NK-92 (cell line): ENCODE results near the gene DYSF.

Source experiments
- DNase-seq: peaks from one replicate; lab custom pipeline; 2025; ENCODE audit not compliant: unreplicated experiment; lab: John Stamatoyannopoulos, UW

DYSF gene

DNA sequence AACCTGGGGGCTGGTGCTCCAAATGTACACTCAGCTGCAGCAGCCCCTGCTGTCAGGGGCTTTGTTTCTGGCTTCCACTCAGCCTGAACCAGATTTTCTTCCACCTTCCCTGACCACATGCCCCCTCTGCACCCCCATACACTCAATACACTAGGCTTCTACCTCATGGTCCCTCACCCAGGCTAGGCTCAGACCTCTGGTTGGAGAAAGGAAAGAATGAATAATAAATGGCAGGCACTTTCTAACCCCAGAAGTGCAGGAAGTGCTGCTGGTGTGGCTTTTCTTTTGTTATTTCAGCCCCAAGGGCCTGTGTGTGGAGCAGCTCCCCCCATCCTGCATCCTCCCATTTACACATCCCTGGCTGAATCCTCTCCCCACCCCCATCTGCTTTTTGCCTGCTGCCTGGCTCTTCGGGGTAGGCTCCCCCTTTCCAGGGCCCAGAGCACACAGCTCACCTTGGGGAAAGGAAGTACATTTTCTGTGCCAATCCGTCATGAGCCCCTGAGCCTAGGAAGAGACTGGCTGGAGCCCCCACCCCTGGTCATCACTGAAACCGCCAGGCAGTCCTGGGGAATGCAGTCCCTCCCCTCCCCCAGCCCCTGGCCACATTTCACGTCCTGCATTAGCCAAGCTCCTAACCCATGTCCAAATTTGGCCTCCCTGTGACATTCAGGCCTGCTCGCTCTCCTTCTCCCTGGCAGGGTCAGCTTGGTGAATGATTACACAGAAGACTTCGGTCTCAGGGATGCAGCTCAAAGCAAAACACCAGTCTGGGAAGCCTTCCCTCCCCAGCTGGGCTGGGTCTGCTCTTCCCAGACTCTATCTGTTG, 2.6 kb downstream of the DYSF start:
- no peak for DNase-seq

DNA sequence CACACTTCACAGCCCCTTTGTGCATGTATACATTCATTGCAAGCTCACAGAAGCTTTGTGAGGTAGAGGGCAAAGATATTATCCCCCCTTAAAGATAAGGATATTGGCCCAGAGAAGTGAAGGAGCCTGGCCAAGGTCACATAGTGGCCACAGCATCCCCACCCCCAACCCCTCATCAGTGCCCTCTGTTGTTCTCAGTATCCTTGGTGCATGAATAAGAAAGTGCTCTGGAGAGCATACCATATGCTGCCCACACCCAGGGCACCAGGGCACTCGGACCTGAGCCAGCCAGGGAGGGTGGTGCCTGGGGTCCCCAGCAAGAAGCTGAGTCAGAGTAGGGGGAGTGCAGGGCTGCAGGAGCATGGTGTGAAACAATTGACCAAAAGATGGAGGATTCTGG, 3.3 kb downstream of the DYSF start:
- DNase-seq, result no peak

DNA sequence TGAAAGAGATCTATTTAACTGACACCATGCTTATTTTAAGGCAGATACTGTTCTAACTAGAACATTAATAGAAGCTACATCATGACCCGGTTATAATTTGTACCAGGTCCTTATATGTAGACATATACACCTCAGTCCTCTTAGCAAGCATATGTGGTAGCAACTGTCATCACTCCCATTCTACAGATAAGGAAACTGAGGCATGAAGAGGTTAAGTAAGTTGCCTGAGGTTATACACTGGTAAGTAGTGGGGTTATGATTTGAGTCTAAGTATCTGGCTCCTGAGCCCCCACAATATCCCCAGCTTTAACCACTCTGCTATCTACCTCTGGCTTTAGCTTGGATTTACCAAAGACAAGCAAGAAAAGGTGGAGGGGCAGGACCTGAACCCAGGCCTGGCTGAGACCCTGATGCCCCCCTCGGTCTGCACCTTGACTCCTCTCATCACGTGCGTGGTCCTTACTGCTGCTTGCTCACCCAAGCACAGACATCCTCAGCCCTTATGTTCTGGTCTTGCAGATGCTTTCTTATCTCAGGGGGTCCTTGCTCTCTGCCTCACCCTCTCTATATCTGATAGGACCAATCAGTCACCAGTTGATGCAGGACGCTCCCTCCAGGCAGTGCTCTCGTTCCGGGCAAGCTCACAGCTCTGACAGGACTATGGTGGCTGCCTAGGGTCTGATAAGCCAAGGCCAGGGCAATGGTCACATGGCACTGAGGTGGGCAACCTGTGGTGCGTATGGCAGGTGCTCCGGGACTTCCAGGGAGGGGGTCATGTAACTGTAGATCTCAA, 4.0 kb downstream of the DYSF start:
- no peak for DNase-seq

DNA sequence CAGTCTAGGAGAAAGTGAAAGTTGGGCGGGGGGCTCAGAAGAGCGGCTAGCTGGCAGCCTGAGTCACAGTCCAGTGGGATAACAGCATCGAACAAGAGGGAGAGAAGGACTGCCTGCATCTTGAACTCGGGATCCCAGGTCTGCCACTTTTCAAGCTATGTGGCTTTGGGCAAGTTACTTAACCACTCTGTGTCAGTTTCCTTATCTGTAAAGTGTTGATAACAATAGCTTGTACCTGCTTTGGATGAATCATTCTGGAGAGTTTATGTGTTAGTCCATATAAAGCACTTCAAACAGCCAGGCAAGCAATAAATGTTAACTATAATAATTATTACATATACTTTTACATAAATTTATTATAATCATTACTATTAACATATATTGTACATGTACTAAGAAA, 4.6 kb downstream of the DYSF start:
- no peak for DNase-seq

DNA sequence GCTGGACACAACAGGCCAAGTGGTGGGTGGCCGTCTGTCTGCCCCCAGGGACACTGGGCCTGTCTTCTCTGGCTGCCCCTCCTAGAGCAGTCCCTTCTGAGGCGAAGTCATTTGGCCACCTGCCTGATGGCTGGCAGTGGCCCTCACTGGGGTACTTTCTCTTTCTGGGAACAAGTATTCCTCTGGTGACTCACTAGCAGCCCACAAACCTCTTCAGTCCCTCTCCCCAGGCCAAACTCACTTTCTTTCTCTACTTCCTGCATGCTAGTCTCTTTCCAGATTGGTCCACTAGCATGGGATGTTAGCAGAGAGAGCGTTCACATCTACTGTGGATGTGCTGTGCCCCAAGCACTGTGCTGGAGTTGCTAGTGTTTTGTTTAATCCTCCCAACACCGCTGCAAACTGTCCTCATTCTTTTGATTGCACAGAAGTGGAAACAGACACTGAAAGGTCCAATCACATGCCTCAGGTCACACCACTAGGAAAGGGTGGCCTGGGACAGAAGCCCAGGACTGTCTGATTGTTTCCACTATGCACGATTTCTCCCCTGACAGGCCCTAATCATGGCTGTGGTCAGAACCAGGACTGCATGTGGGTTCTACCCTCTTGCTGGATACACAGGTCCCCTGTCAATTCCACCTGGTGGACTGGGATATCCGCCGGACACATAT, 5.2 kb downstream of the DYSF start:
- no peak for DNase-seq

DNA sequence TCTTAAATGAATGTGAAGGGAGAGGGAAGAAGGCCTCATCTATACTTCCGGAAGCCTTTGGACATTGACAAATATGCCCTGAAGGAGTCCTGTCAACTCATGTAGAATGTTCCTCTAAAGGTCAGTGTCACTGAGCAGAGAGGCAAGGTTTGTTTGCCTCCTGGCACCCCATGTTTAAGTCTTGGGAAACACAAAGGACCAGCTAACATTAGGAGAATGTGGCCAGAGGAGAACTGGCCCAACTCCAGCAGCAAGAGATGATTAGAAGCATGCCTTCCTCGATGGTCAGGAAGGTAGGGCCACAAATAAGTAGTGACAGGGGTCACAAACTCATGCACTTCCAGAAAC, 5.7 kb downstream of the DYSF start:
- DNase-seq, result no peak

- no peak for DNase-seq
These were observed 6.7 kb downstream of the DYSF start for GRCh38 chr2:71460056-71460455.

DNA sequence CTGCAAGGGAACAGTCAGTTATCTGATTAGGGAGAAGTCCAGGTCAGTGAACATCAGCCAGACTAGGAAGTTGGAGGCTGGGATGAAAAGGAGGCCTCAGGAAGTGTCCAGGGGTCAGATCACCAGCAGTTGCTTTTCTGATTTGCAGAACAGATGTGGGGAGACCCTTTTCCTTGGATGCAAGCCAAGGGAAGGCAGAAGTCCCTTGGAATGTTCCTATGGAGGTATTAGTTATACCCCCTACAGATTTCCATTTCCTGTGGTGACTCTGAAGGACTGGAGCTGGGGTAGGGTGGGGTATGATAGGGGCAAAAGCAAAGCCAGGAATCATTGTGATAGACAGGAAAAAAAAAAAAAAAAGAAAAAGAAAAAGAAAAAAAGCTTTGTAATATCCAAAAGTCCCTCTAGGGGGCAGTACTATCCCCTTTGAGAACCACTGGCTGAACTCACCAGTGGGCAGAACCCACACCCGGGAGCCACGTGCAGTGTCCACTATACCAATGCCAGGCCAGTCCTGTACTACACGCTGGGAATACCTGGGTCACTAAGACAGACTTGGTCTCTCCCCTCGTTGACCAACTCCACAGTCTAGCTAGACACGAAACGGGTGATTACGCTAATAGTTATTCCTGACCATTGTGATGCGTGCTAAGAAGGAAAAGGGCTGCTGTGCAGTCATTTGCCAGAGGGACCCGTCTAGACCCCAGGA, 7.4 kb downstream of the DYSF start:
- DNase-seq, result no peak

DNA sequence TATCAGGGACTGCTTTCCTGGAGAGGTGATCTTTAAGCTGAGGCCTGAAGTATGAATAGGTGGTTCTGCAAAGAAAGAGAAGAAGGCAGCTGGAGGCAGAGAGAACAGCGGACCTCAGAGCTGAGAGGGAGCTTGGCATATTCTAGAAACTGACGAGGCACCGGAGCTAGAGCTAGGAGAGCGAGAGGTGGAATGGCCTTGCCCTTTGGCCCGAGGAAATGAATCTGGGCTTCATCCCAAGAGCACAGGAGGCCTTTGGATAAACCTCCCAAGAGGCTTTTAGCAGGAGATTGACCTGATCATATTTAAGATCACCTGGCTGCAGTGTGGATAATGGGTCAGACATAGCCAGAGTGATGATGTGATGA, 7.9 kb downstream of the DYSF start:
- no peak for DNase-seq

GRCh38 chr2:71462056-71462605, 8.8 kb downstream of the DYSF start:
- no peak for DNase-seq

GRCh38 chr2:71462641-71463341, 9.4 kb downstream of the DYSF start:
- DNase-seq, result no peak

DNA sequence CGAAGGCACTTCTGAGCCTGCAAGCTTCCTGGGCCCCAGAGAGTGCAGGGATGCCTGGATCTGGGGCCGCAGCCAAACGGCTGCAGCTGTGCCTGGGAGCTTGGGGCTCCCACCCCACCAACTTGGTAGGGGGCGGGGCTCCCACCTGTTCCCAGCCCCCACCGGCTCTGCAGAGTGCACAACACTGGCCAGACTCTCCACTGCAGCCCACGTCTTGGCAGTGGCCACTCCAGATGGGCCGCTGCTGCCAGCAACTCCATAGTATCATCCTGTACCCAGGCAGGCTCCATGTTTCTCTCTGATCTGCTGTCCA, 9.9 kb downstream of the DYSF start:
- DNase-seq, result no peak

DNA sequence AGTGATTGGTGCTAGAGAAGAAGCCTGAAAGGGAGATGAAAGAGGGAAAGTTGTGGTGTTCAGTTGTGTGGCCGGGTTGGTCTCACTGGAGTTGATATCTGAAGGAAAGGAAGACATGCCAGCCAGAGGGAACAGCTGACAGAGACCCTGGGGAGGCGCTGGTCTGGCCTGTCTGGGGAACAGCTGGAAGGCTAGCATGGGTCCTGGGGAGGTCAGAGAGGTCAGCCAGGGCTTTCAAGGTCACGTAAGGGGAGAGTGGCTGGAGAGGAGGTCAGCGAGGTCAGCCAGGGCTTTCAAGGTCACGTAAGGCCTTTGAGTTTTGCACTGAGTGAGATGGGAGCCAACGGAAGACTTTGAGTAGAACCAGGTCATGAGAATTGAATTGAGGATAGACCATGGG, 11.0 kb downstream of the DYSF start:
- no peak for DNase-seq

- DNase-seq, result no peak
These were observed 12.0 kb downstream of the DYSF start for GRCh38 chr2:71465356-71465755.

GRCh38 chr2:71465961-71466300, 12.6 kb downstream of the DYSF start:
- DNase-seq, result no peak

- no peak for DNase-seq
These were observed 13.2 kb downstream of the DYSF start for GRCh38 chr2:71466301-71467179.

DNA sequence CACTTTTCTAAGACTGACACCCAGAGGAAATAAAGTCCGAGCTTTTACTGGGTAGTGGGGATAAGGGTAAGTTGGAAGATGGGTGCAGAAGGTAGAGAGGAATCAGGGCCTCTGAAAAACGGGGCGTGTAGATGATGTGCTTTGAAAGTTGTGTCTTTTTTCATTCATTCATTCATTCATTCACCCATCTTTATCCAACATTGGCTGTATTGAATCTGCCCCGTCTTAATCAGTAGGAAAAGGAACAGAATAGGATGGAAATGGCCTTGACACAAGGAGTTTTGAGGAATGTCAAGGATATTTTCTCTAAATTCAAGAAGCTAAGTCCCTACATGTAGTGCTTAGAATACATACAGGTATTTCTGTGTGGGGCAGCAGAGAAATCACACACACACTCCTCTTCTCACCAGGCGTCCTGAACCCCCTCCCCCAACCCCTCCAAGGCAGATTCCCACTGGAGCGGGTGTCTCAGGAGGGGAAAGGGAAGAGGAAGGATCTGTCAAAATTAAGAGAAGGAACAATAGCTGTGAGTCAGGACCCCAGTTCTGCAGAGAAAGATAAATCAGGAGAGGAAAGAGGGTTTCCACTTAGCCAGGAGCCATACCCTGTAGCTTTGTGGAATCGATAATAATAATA, 13.9 kb downstream of the DYSF start:
- DNase-seq, result no peak

GRCh38 chr2:71468279-71469015, 15.1 kb downstream of the DYSF start:
- no peak for DNase-seq
